Measurements from ENCODE around the gene SLC5A1.

SLC5A1 gene

GRCh38 chr22:32042924-32043323 is at the start of gene SLC5A1:
TSS of gene SLC5A1 (plus strand) at chr22:32043261. CDS start at chr22:32043282, 21 bp downstream.
- FAIRE-seq, result no peak

GRCh38 chr22:31995046-31995445 is 48.0 kb upstream of the SLC5A1 start:
- FAIRE-seq, result no peak

- no peak for FAIRE-seq
These were observed 47.3 kb upstream of the SLC5A1 start for GRCh38 chr22:31995807-31996206.

- no peak for FAIRE-seq
These were observed 44.2 kb upstream of the SLC5A1 start for GRCh38 chr22:31998784-31999385.

- no peak for FAIRE-seq
These were observed 42.9 kb upstream of the SLC5A1 start for GRCh38 chr22:32000181-32000580.

GRCh38 chr22:32005453-32005852 is 37.6 kb upstream of the SLC5A1 start:
- FAIRE-seq, result no peak

GRCh38 chr22:32013200-32013599 is 29.9 kb upstream of the SLC5A1 start:
- FAIRE-seq, result no peak

GRCh38 chr22:32016081-32016480 is 27.0 kb upstream of the SLC5A1 start:
- FAIRE-seq, result no peak

GRCh38 chr22:32018056-32018455 is 25.0 kb upstream of the SLC5A1 start:
- no peak for FAIRE-seq

- FAIRE-seq, result no peak
These were observed 22.9 kb upstream of the SLC5A1 start for GRCh38 chr22:32020117-32020516.

- no peak for FAIRE-seq
These were observed 21.3 kb upstream of the SLC5A1 start for GRCh38 chr22:32021716-32022115.

GRCh38 chr22:32023251-32023827 is 19.7 kb upstream of the SLC5A1 start:
- no peak for FAIRE-seq

- no peak for FAIRE-seq
These were observed 18.3 kb upstream of the SLC5A1 start for GRCh38 chr22:32024796-32025195.

GRCh38 chr22:32030518-32031247 is 12.4 kb upstream of the SLC5A1 start:
- no peak for FAIRE-seq

GRCh38 chr22:32031466-32031865 is 11.6 kb upstream of the SLC5A1 start:
- FAIRE-seq, result no peak

GRCh38 chr22:32034275-32034674 is 8.8 kb upstream of the SLC5A1 start:
- FAIRE-seq, result no peak

GRCh38 chr22:32037236-32037635 is 5.8 kb upstream of the SLC5A1 start:
- no peak for FAIRE-seq

- FAIRE-seq, result no peak
These were observed 2.6 kb upstream of the SLC5A1 start for GRCh38 chr22:32040324-32040904.

GRCh38 chr22:32043391-32043790 is 330 bp downstream of the SLC5A1 start:
- no peak for FAIRE-seq

GRCh38 chr22:32044477-32044876 is 1.4 kb downstream of the SLC5A1 start:
- FAIRE-seq, result no peak

GRCh38 chr22:32044913-32045312 is 1.9 kb downstream of the SLC5A1 start:
- FAIRE-seq, result no peak

GRCh38 chr22:32048069-32048468 is 5.0 kb downstream of the SLC5A1 start:
- no peak for FAIRE-seq

- no peak for FAIRE-seq
These were observed 7.8 kb downstream of the SLC5A1 start for GRCh38 chr22:32050678-32051515.

All from G401.6 (cell line).